Activated T-cell treated with anti-CD3 and anti-CD28 coated beads, Interleukin-2, amount 50 U/mL, for 4 hours (primary cell): ENCODE measurements around the gene ZNF74. TPM values are rescaled to one million over a fixed set of nuclear protein-coding genes. Genes with fewer than 3 reads are reported as not detected.
"Not testable (repeated sequence)": the region's sequence is repeated elsewhere in the genome, so short reads cannot be mapped to it uniquely, and the experiment has no call there.

ENCODE experiments used
- ATAC-seq, 2 donors: fragments of 200-7000 bp; cut with Tn5 transposase; one replicate each; pipeline ENCODE4 v1.10.0; 2021
- DNase-seq: peaks from one replicate; pipeline ENCODE4 v3.0.0-alpha.2; 2020
- H3K27me3 Mint-ChIP-seq: one replicate; pipeline ENCODE4 v1.8.0; 2021; ENCODE audit warnings: low read depth, mixed read lengths
- H3K36me3 Mint-ChIP-seq: one replicate; pipeline ENCODE4 v1.8.0; 2022; ENCODE audit warnings: mixed read lengths; ENCODE audit not compliant: insufficient read depth
- H3K4me1 Mint-ChIP-seq: one replicate; pipeline ENCODE4 v1.8.0; 2021; ENCODE audit warnings: low read depth, mixed read lengths
- H3K4me3 Mint-ChIP-seq: one replicate; pipeline ENCODE4 v1.8.0; 2021; ENCODE audit warnings: mild to moderate bottlenecking, moderate library complexity, mixed read lengths
- H3K9me3 Mint-ChIP-seq: one replicate; pipeline ENCODE4 v1.8.0; 2021; ENCODE audit warnings: mixed read lengths
- total RNA-seq, 3 donors: library from RNA; stranded (reverse); gene quantifications; one replicate each; pipeline ENCODE4 v1.2.1, GENCODE V29; 2021

Gene ZNF74
- total RNA-seq, 3 donors from 2014 or later = 16.4 to 21.1 (median 19.4) TPM

- H3K27me3 Mint-ChIP-seq = peaks cover 3% of the 10 kb centered on the region
- H3K9me3 Mint-ChIP-seq = no peaks in the 10 kb centered on the region
- H3K36me3 Mint-ChIP-seq = peaks cover 3% of the 10 kb centered on the region
- DNase-seq (no peak), ATAC-seq (no peak)
- no peak overlapping the region for H3K4me3 Mint-ChIP-seq
- no peaks in the 10 kb centered on the region for H3K4me1 Mint-ChIP-seq
These were observed 19.5 kb downstream of the ZNF74 start for GRCh38 chr22:20413217-20414058.

GRCh38 chr22:20414059-20414440 lies 20.1 kb downstream of the ZNF74 start:
- ATAC-seq = no peak
- no peak overlapping the region for H3K4me3 Mint-ChIP-seq
- peaks cover 3% of the 10 kb centered on the region for H3K27me3 Mint-ChIP-seq
- H3K9me3 Mint-ChIP-seq = no peaks in the 10 kb centered on the region
- no peaks in the 10 kb centered on the region for H3K36me3 Mint-ChIP-seq
- H3K4me1 Mint-ChIP-seq = no peaks in the 10 kb centered on the region
- no peak for DNase-seq

GRCh38 chr22:20414450-20414849 lies 20.5 kb downstream of the ZNF74 start:
- Mint-ChIP-seq H3K4me1 (no peaks in the 10 kb centered on the region), H3K9me3 (no peaks in the 10 kb centered on the region), H3K36me3 (no peaks in the 10 kb centered on the region), H3K27me3 (peaks cover 3% of the 10 kb centered on the region), H3K4me3 (no peak overlapping the region)
- ATAC-seq (no peak), DNase-seq (no peak)

GRCh38 chr22:20415241-20415640 lies 21.3 kb downstream of the ZNF74 start:
- not testable (repeated sequence) for H3K36me3 Mint-ChIP-seq, DNase-seq, ATAC-seq, H3K9me3 Mint-ChIP-seq, H3K27me3 Mint-ChIP-seq, H3K4me1 Mint-ChIP-seq, H3K4me3 Mint-ChIP-seq

- not testable (repeated sequence) for H3K4me3 Mint-ChIP-seq, ATAC-seq, H3K36me3 Mint-ChIP-seq, H3K4me1 Mint-ChIP-seq, H3K27me3 Mint-ChIP-seq, H3K9me3 Mint-ChIP-seq, DNase-seq
These were observed 21.7 kb downstream of the ZNF74 start for GRCh38 chr22:20415699-20416098.

- H3K4me1 Mint-ChIP-seq = no peaks in the 10 kb centered on the region
- H3K27me3 Mint-ChIP-seq = peaks cover 4% of the 10 kb centered on the region
- H3K9me3 Mint-ChIP-seq = no peaks in the 10 kb centered on the region
- peak overlapping the region; percentile 27 for H3K4me3 Mint-ChIP-seq
- ATAC-seq (peak; percentile 51 to 65), DNase-seq (peak; percentile 69)
- H3K36me3 Mint-ChIP-seq = no peaks in the 10 kb centered on the region
These were observed 24.3 kb downstream of the ZNF74 start for GRCh38 chr22:20418211-20418788.

- no peak overlapping the region for H3K4me3 Mint-ChIP-seq
- no peak for ATAC-seq
- peaks cover 12% of the 10 kb centered on the region for H3K27me3 Mint-ChIP-seq
- H3K9me3 Mint-ChIP-seq = no peaks in the 10 kb centered on the region
- no peaks in the 10 kb centered on the region for H3K36me3 Mint-ChIP-seq
- H3K4me1 Mint-ChIP-seq = peaks cover 2% of the 10 kb centered on the region
- DNase-seq = no peak
These were observed 25.7 kb downstream of the ZNF74 start for GRCh38 chr22:20419664-20419951.

GRCh38 chr22:20420157-20420842 lies 26.3 kb downstream of the ZNF74 start:
- Mint-ChIP-seq H3K36me3 (no peaks in the 10 kb centered on the region), H3K4me1 (peaks cover 2% of the 10 kb centered on the region), H3K9me3 (no peaks in the 10 kb centered on the region), H3K27me3 (peaks cover 16% of the 10 kb centered on the region), H3K4me3 (no peak overlapping the region)
- ATAC-seq (no peak), DNase-seq (no peak)

GRCh38 chr22:20421507-20421874 lies 27.5 kb downstream of the ZNF74 start:
- peaks cover 17% of the 10 kb centered on the region for H3K27me3 Mint-ChIP-seq
- no peak overlapping the region for H3K4me3 Mint-ChIP-seq
- no peaks in the 10 kb centered on the region for H3K36me3 Mint-ChIP-seq
- peaks cover 4% of the 10 kb centered on the region for H3K4me1 Mint-ChIP-seq
- no peaks in the 10 kb centered on the region for H3K9me3 Mint-ChIP-seq
- ATAC-seq = no peak
- no peak for DNase-seq

- H3K27me3 Mint-ChIP-seq = peaks cover 26% of the 10 kb centered on the region
- ATAC-seq (peak in 1 of 2 donors; percentile 29), DNase-seq (no peak)
- peaks cover 6% of the 10 kb centered on the region for H3K4me1 Mint-ChIP-seq
- no peak overlapping the region for H3K4me3 Mint-ChIP-seq
- H3K36me3 Mint-ChIP-seq = no peaks in the 10 kb centered on the region
- H3K9me3 Mint-ChIP-seq = no peaks in the 10 kb centered on the region
These were observed 28.5 kb downstream of the ZNF74 start for GRCh38 chr22:20422271-20423007.

- Mint-ChIP-seq H3K4me3 (no peak overlapping the region), H3K27me3 (peaks cover 28% of the 10 kb centered on the region), H3K36me3 (no peaks in the 10 kb centered on the region), H3K9me3 (no peaks in the 10 kb centered on the region), H3K4me1 (peaks cover 6% of the 10 kb centered on the region)
- no peak for DNase-seq
- ATAC-seq = no peak
These were observed 29.3 kb downstream of the ZNF74 start for GRCh38 chr22:20423008-20423905.

- Mint-ChIP-seq H3K4me3 (peak overlapping the region; percentile 39), H3K36me3 (no peaks in the 10 kb centered on the region), H3K4me1 (peaks cover 11% of the 10 kb centered on the region), H3K27me3 (peaks cover 30% of the 10 kb centered on the region), H3K9me3 (no peaks in the 10 kb centered on the region)
- no peak for ATAC-seq
- DNase-seq = no peak
These were observed 30.1 kb downstream of the ZNF74 start for GRCh38 chr22:20423906-20424551.

GRCh38 chr22:20424568-20424931 lies 30.6 kb downstream of the ZNF74 start:
- DNase-seq = no peak
- Mint-ChIP-seq H3K36me3 (no peaks in the 10 kb centered on the region), H3K27me3 (peaks cover 31% of the 10 kb centered on the region), H3K9me3 (no peaks in the 10 kb centered on the region), H3K4me3 (peak overlapping the region; percentile 39), H3K4me1 (peaks cover 13% of the 10 kb centered on the region)
- ATAC-seq = no peak
